CD4-positive, alpha-beta T cell treated with Interleukin-6 at 100 ng/mL for 8 hours (primary cell): ENCODE measurements around the gene GMIP.
"Not testable (repeated sequence)": the region's sequence is repeated elsewhere in the genome, so short reads cannot be mapped to it uniquely, and the experiment has no call there.

Experiments
- DNase-seq: peaks from one replicate; pipeline ENCODE4 v3.0.0-alpha.2; 2020; ENCODE audit warnings: mixed read lengths, low spot score

GMIP gene, protein sequence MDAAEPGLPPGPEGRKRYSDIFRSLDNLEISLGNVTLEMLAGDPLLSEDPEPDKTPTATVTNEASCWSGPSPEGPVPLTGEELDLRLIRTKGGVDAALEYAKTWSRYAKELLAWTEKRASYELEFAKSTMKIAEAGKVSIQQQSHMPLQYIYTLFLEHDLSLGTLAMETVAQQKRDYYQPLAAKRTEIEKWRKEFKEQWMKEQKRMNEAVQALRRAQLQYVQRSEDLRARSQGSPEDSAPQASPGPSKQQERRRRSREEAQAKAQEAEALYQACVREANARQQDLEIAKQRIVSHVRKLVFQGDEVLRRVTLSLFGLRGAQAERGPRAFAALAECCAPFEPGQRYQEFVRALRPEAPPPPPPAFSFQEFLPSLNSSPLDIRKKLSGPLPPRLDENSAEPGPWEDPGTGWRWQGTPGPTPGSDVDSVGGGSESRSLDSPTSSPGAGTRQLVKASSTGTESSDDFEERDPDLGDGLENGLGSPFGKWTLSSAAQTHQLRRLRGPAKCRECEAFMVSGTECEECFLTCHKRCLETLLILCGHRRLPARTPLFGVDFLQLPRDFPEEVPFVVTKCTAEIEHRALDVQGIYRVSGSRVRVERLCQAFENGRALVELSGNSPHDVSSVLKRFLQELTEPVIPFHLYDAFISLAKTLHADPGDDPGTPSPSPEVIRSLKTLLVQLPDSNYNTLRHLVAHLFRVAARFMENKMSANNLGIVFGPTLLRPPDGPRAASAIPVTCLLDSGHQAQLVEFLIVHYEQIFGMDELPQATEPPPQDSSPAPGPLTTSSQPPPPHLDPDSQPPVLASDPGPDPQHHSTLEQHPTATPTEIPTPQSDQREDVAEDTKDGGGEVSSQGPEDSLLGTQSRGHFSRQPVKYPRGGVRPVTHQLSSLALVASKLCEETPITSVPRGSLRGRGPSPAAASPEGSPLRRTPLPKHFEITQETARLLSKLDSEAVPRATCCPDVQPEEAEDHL

DNA sequence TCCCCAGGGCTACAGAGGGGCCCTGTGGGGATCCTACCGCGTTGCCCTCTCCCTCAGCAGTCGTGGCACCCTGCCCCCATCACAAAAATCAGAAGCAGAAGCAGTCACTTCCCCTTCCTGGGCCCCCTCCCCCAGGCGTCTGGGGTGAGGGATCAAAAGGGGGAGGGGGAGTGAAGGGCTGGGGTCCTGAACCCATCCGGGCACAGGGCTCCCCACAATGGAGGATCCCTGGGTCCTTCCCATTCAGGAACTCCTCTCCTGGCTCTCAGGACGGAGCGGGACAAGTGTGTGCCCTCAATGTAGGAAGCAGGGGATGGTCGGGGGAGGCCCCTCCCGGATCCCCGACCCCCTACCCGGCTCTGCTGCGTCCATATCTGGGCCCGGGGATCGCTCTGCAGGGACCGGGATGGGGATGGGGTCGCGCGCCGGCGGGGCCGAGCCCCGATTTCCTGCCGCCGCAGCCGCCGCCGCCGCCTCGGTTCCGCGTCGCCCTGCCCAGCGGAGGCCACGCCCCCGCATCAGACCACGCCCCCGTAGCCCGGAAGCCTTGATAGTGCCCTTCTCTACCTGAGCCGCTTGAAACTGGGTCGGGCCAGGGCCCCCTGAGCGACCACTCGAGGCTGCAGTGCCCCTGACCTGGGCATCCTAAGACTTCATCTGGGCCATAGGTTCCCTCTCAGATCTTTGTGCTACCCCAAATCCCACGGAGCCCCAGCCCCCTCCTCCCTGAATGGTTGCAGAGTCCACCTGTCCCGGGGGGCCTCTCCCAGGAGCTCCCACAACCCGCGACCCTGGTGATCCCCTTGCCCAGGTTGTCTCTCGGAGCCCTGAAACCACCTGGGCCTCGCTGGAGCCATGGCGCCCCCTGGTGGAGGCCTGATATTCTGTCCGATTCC, at the start of gene GMIP:
Gene GMIP, minus strand, starts transcription at position 500 of the 896 bp plus-strand sequence. Its CDS starts 128 bp downstream, at position 372.
- DNase-seq, result peak; percentile 88

GRCh38 chr19:19691683-19692082, 48.2 kb upstream of the GMIP start:
- no peak for DNase-seq

DNA sequence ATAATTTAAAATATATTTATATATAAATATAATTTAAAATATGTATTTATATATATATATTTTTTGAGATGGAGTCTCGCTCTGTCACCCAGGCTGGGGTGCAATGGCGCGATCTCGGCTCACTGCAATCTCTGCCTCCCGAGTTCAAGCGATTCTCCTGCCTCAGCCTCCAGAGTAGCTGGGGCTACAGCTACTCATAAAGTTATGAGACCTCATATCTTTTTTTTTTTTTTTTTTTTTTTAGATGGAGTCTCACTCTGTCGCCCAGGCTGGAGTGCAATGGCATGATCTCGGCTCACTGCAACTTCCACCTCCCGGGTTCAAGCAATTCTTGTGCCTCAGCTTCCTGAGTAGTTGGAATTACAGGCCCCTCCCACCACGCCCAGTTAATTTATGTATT, 45.6 kb upstream of the GMIP start:
- not testable (repeated sequence) for DNase-seq

- no peak for DNase-seq
Observed at GRCh38 chr19:19687090-19687489, 43.6 kb upstream of the GMIP start.

- DNase-seq, result no peak
Observed at GRCh38 chr19:19686580-19686979, 43.1 kb upstream of the GMIP start.

- DNase-seq, result not testable (repeated sequence)
Observed at GRCh38 chr19:19686119-19686518, 42.7 kb upstream of the GMIP start.

DNA sequence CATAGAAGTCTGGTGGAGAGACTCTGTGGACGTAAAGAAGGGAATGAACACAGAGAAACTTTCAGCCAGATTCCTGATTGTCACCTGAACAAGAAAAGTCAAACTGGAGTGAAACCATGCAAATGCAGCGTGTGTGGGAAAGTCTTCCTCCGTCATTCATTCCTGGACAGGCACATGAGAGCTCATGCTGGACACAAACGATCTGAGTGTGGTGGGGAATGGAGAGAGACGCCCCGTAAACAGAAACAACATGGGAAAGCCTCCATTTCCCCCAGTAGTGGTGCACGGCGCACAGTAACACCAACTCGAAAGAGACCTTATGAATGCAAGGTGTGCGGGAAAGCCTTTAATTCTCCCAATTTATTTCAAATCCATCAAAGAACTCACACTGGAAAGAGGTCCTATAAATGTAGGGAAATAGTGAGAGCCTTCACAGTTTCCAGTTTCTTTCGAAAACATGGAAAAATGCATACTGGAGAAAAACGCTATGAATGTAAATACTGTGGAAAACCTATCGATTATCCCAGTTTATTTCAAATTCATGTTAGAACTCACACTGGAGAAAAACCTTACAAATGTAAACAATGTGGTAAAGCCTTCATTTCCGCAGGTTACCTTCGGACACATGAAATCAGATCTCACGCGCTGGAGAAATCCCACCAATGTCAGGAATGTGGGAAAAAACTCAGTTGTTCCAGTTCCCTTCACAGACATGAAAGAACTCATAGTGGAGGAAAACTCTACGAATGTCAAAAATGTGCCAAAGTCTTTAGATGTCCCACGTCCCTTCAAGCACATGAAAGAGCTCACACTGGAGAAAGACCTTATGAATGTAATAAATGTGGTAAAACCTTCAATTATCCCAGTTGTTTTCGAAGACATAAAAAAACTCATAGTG, 36.0 kb upstream of the GMIP start:
- no peak for DNase-seq

GRCh38 chr19:19677579-19677978, 34.1 kb upstream of the GMIP start:
- no peak for DNase-seq

GRCh38 chr19:19674315-19674714, 30.9 kb upstream of the GMIP start:
- DNase-seq, result no peak

DNA sequence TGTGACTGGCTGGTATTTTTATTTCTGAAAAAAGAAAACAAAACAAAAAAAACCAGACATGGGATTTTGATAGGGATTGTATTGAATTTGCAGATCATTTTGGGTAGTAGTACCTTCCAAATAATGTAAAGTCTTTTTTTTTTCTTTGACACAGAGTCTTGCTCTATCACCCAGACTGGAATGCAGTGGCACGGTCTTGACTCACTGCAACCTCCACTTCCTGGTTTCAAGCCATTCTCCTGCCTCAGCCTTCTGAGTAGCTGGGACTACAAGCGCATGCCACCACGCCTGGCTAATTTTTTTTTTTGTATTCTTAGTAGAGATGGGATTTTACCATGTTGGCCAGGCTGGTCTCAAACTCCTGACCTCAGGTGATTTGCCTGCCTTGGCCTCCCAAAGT, 29.4 kb upstream of the GMIP start:
- DNase-seq, result no peak

GRCh38 chr19:19670070-19670551, 26.7 kb upstream of the GMIP start:
- DNase-seq, result no peak

- DNase-seq, result peak; percentile 96
Observed at GRCh38 chr19:19668230-19669012, 25.0 kb upstream of the GMIP start, which contains the start of gene ZNF101. Gene ZNF101 (plus strand): TSS chr19:19668839. CDS start chr19:19668964, 125 bp downstream.

DNA sequence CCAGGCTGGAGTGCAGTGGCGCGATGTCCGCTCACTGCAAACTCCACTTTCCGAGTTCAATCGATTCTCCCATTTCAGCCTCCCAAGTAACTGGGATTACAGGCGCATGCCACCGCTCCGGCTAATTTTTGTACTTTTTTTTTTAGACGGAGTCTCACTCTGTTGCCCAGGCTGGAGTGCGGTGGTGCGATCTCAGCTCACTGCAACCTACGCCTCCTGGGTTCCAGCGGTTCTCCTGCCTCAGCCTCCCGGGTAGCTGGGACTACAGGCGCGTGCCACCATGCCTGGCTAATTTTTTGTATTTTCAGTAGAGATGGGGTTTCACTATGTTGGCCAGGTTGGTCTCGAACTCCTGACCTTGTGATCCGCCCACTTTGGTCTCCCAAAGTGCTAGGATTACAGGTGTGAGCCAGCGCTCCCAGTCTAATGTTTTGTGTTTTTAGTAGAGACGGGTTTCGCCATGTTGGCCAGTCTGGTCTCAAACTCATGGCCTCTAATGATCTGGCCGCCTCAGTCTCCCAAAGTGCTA, 22.0 kb upstream of the GMIP start:
- DNase-seq, result not testable (repeated sequence)

- DNase-seq, result peak; percentile 97
Observed at GRCh38 chr19:19663256-19664120, 20.0 kb upstream of the GMIP start, which contains the start of gene ATP13A1. Gene ATP13A1 (minus strand): TSS chr19:19663676. CDS start chr19:19663666, 10 bp downstream.

- no peak for DNase-seq
Observed at GRCh38 chr19:19662871-19663255, 19.4 kb upstream of the GMIP start.

DNA sequence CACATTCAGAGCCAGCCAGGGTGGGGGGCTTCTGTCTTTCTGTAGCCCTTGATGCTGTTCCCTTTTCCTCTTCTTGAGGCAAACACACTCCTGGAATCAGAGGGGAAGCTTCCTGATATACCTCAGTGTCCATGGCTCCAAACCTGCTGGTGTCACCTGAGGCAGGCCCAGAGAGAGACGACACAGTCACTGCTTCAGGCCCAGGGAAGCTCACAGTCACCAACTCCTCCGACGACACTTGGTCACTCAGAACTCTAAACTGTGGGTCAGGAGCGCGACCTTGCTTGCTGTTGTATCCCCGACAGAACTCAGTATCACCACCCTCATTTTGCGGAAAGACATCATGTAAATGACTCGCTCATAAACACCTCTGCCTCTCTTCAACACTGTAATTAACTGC, 18.9 kb upstream of the GMIP start:
- DNase-seq, result no peak

DNA sequence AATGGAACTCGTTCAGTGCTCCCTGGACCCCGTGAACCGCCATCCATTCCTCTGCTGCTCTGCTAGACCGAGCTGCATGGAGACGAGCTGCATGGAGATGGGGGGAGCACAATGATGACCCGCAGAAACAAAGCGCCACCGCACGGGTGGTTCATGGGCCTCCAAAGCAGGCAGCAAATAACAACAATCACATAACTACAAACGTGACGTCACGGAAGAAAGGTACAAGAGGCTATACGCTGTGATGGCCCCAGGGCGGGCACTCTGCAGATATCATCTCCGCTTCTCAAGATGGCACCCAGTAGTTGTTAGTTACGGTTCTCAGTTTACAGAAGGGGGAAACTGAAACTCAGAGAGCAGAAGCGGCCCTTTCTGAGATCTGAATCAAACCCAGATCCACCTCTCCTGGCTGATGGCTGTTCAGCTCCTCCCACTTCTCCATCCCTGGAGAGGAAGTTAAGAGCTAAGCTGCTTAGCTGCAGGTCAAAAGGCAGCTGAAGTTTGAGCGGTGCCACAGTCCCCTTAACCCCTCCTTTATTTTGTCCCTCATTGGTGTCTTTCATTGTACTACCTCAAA, 18.3 kb upstream of the GMIP start:
- DNase-seq, result peak; percentile 23

- DNase-seq, result no peak
Observed at GRCh38 chr19:19661141-19661674, 17.8 kb upstream of the GMIP start.
